Measurements from ENCODE around the gene MUC2.

GRCh38 chr11:1037506-1038055 is 37.1 kb upstream of the MUC2 start:
- TF ChIP-seq CTCF (conservative IDR thresholded peaks at IDR 0.05; ENCODE audit: low read depth, low read length) (no peak), EZH2 (IDR thresholded peaks at IDR 0.05; ENCODE audit: borderline replicate concordance, low read depth, low read length, poor library complexity, severe bottlenecking) (no peak)
